GM13977 (cell line): Measurements from ENCODE around the gene EVX1.

ENCODE experiments used
- DNase-seq: peaks from one replicate; pipeline ENCODE4 v3.0.0; 2012; ENCODE audit warnings: low spot score
- CTCF ChIP-seq: IDR thresholded peaks from 2 replicates; pipeline ENCODE4 v1.5.1; 2012; ENCODE audit warnings: mild to moderate bottlenecking, control low read depth; ENCODE audit not compliant: insufficient read depth; ENCODE audit errors: extremely low read depth, missing control alignments
- in situ Hi-C: fragments of 300-500 bp; cut with MboI; formaldehyde crosslinking; loops from one replicate; pipeline ENCODE4 v1.12.0; 2022; ENCODE audit warnings: low sequenced_read_pairs, low pct_unique_long_range_greater_than_20kb, mixed read lengths, inconsistent platforms; ENCODE audit not compliant: unreplicated experiment

EVX1 gene

GRCh38 chr7:27202018-27202861 lies 40.4 kb upstream of the EVX1 start:
- in situ Hi-C loops = loop anchor here (10.0 kb wide), 1 partner anchor 723 kb away; no protein-coding TSS in a partner anchor
- no peak for DNase-seq

GRCh38 chr7:27202862-27203134 lies 39.8 kb upstream of the EVX1 start:
- in situ Hi-C loops = loop anchor here (10.0 kb wide), 1 partner anchor 722 kb away; no protein-coding TSS in a partner anchor
- no peak for DNase-seq
- no peak for TF ChIP-seq CTCF

More at GRCh38 chr7:27202018-27202861, 40.4 kb upstream of the EVX1 start:
- no peak for TF ChIP-seq CTCF

GRCh38 chr7:27203365-27203953 lies 39.1 kb upstream of the EVX1 start:
- DNase-seq = no peak
- in situ Hi-C loops = loop anchor here (10.0 kb wide), 1 partner anchor 721 kb away; no protein-coding TSS in a partner anchor
- no peak for TF ChIP-seq CTCF

GRCh38 chr7:27203964-27204594 lies 38.5 kb upstream of the EVX1 start:
- TF ChIP-seq CTCF = no peak
- in situ Hi-C loops = loop anchor here (10.0 kb wide), 1 partner anchor 721 kb away; no protein-coding TSS in a partner anchor
- DNase-seq = no peak

- in situ Hi-C loops = loop anchor here (10.0 kb wide), 1 partner anchor 720 kb away; no protein-coding TSS in a partner anchor
- DNase-seq = no peak
- TF ChIP-seq CTCF = no peak
These were observed 37.7 kb upstream of the EVX1 start for GRCh38 chr7:27204851-27205322.
